HG03442 (cell line): ENCODE results near the gene ZNF423.
"Not testable (repeated sequence)": the region's sequence is repeated elsewhere in the genome, so short reads cannot be mapped to it uniquely, and the experiment has no call there.

Source experiments
- ATAC-seq: cut with Tn5 transposase; IDR thresholded peaks from one replicate; pipeline ENCODE4 v1.9.1; 2021; ENCODE audit warnings: mild to moderate bottlenecking, moderate library complexity; ENCODE audit not compliant: unreplicated experiment

ZNF423 gene

GRCh38 chr16:49701065-49701685 lies 154.7 kb downstream of the ZNF423 start:
- ATAC-seq, result no peak

GRCh38 chr16:49700251-49701064 lies 155.5 kb downstream of the ZNF423 start:
- ATAC-seq, result no peak

GRCh38 chr16:49699841-49700175 lies 156.1 kb downstream of the ZNF423 start:
- no peak for ATAC-seq

- ATAC-seq, result no peak
These were observed 156.7 kb downstream of the ZNF423 start for GRCh38 chr16:49698931-49699840.

GRCh38 chr16:49698453-49698815 lies 157.5 kb downstream of the ZNF423 start:
- no peak for ATAC-seq

GRCh38 chr16:49697631-49698452 lies 158.1 kb downstream of the ZNF423 start:
- no peak for ATAC-seq

- no peak for ATAC-seq
These were observed 159.4 kb downstream of the ZNF423 start for GRCh38 chr16:49696414-49697101.

- no peak for ATAC-seq
These were observed 160.0 kb downstream of the ZNF423 start for GRCh38 chr16:49695782-49696413.

- ATAC-seq, result no peak
These were observed 162.5 kb downstream of the ZNF423 start for GRCh38 chr16:49693445-49693844.

GRCh38 chr16:49690778-49691177 lies 165.1 kb downstream of the ZNF423 start:
- no peak for ATAC-seq

- ATAC-seq, result no peak
These were observed 167.7 kb downstream of the ZNF423 start for GRCh38 chr16:49688036-49688697.

- no peak for ATAC-seq
These were observed 168.4 kb downstream of the ZNF423 start for GRCh38 chr16:49687476-49688002.

- no peak for ATAC-seq
These were observed 171.2 kb downstream of the ZNF423 start for GRCh38 chr16:49684696-49685095.

- no peak for ATAC-seq
These were observed 173.2 kb downstream of the ZNF423 start for GRCh38 chr16:49682577-49683165.

GRCh38 chr16:49681217-49681883 lies 174.6 kb downstream of the ZNF423 start:
- no peak for ATAC-seq

- ATAC-seq, result no peak
These were observed 176.8 kb downstream of the ZNF423 start for GRCh38 chr16:49679095-49679494.

- ATAC-seq, result not testable (repeated sequence)
These were observed 178.3 kb downstream of the ZNF423 start for GRCh38 chr16:49677661-49678060.

- no peak for ATAC-seq
These were observed 180.5 kb downstream of the ZNF423 start for GRCh38 chr16:49675413-49675812.
